Sigmoid colon (tissue), 4 donors: ENCODE data around the gene ELP4.

ENCODE experiments used
- EP300 ChIP-seq, 4 donors: sonication (generic); formaldehyde crosslinking; IDR thresholded peaks; one replicate each; pipeline ENCODE4 v1.6.1; 2017; ENCODE audit warnings: antibody characterized with exemption in 4 of 4
- POLR2A ChIP-seq, 2 donors: fragments of 450-650 bp; IDR thresholded peaks; one replicate each; pipeline ENCODE4 v1.6.1; 2016; ENCODE audit warnings: antibody characterized with exemption in 2 of 2, mild to moderate bottlenecking in 2 of 2, moderate library complexity in 2 of 2
- POLR2AphosphoS5 ChIP-seq, 4 donors: sonication (generic); formaldehyde crosslinking; IDR thresholded peaks; one replicate each; pipeline ENCODE4 v1.6.1; 2017; ENCODE audit warnings: antibody characterized with exemption in 4 of 4
- TF ChIP-seq, protein P1 (sequence below), 4 experiments: fragments of 450-650 bp in 3 of 4; fragments of 200-600 bp in 1 of 4; IDR thresholded peaks; one replicate each; pipeline ENCODE4 v1.5.1; 2016 to 2019; ENCODE audit warnings: antibody characterized with exemption in 4 of 4, mild to moderate bottlenecking in 3 of 4, moderate library complexity in 2 of 4

DNA sequence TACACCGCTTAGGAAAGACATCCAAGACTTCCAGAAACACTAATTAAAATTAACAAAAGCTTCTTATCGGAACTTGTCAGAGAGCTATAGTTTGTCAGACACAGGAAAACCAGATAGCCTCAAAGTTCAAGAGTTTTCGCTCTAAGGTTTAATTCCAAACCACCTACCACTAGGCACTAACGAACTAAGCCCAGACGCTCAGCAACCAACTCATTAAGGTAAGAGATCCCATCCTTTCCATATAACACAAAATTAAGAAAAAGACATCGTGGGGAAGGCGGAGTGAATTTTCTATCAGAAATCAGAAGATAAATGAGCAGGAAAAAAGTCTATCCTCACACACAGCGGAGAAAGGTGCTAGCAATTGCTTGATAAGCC, 527 bp upstream of the ELP4 start:
- TF ChIP-seq, protein P1, sequence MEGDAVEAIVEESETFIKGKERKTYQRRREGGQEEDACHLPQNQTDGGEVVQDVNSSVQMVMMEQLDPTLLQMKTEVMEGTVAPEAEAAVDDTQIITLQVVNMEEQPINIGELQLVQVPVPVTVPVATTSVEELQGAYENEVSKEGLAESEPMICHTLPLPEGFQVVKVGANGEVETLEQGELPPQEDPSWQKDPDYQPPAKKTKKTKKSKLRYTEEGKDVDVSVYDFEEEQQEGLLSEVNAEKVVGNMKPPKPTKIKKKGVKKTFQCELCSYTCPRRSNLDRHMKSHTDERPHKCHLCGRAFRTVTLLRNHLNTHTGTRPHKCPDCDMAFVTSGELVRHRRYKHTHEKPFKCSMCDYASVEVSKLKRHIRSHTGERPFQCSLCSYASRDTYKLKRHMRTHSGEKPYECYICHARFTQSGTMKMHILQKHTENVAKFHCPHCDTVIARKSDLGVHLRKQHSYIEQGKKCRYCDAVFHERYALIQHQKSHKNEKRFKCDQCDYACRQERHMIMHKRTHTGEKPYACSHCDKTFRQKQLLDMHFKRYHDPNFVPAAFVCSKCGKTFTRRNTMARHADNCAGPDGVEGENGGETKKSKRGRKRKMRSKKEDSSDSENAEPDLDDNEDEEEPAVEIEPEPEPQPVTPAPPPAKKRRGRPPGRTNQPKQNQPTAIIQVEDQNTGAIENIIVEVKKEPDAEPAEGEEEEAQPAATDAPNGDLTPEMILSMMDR (IDR thresholded peaks at IDR 0.05) = no peak
- no peak for TF ChIP-seq POLR2A (IDR thresholded peaks at IDR 0.05)
- no peak for TF ChIP-seq EP300 (IDR thresholded peaks at IDR 0.05)
- TF ChIP-seq POLR2AphosphoS5 (IDR thresholded peaks at IDR 0.05) = no peak
